DND-41 (cell line): ENCODE data around the gene CTU2.
A peak's percentile ranks its signal among the peaks of the same experiment; 100 is the strongest.

Source experiments
- ATAC-seq: fragments of 200-7000 bp; cut with Tn5 transposase; 3 replicates; pipeline ENCODE4 v1.9.1; 2021; ENCODE audit warnings: low read depth; ENCODE audit not compliant: insufficient read depth
- DNase-seq: peaks from one replicate; pipeline ENCODE4 v3.0.0-alpha.2; 2020
- H2AFZ ChIP-seq: 2 replicates; pipeline ENCODE4 v1.6.0; 2012; ENCODE audit warnings: low read depth, low read length
- H3K27ac ChIP-seq: 2 replicates; pipeline ENCODE4 v1.5.1; 2012; ENCODE audit warnings: low read length, inconsistent platforms
- H3K27me3 ChIP-seq: fragments of 200-600 bp; sonication (generic); 2 replicates; pipeline ENCODE4 v1.6.0; 2012; ENCODE audit warnings: low read length, mild to moderate bottlenecking, inconsistent platforms; ENCODE audit not compliant: insufficient read depth, poor library complexity
- H3K36me3 ChIP-seq: 2 replicates; pipeline ENCODE4 v1.5.1; 2012; ENCODE audit warnings: low read length, inconsistent platforms; ENCODE audit not compliant: insufficient read depth
- H3K4me1 ChIP-seq: 2 replicates; pipeline ENCODE4 v1.5.1; 2012; ENCODE audit warnings: mild to moderate bottlenecking, low read length; ENCODE audit not compliant: insufficient read depth
- H3K4me2 ChIP-seq: 2 replicates; pipeline ENCODE4 v1.6.0; 2012; ENCODE audit warnings: mild to moderate bottlenecking, moderate library complexity, low read length, inconsistent platforms; ENCODE audit not compliant: insufficient read depth
- H3K4me3 ChIP-seq, 2 experiments: fragments of 200-600 bp in 1 of 2; shearing (Covaris generic) in 1 of 2; 2 replicates each; pipeline ENCODE4 v1.5.1; 2012 to 2016; ENCODE audit warnings: inconsistent platforms in 2 of 2, low read length in 2 of 2, mild to moderate bottlenecking in 2 of 2, low read depth in 1 of 2, moderate library complexity in 1 of 2
- H3K79me2 ChIP-seq: 2 replicates; pipeline ENCODE4 v1.6.0; 2012; ENCODE audit warnings: low read length, inconsistent platforms; ENCODE audit not compliant: insufficient read depth
- H3K9ac ChIP-seq: 2 replicates; pipeline ENCODE4 v1.6.0; 2012; ENCODE audit warnings: low read depth, mild to moderate bottlenecking, inconsistent platforms, low read length, moderate library complexity
- H3K9me3 ChIP-seq: 2 replicates; pipeline ENCODE4 v1.5.1; 2012; ENCODE audit warnings: low read length, moderate library complexity, mild to moderate bottlenecking, inconsistent platforms; ENCODE audit not compliant: insufficient read depth, severe bottlenecking
- H4K20me1 ChIP-seq: 2 replicates; pipeline ENCODE4 v1.6.0; 2012; ENCODE audit warnings: low read length; ENCODE audit not compliant: insufficient read depth
- EZH2 ChIP-seq: IDR thresholded peaks from 3 replicates; pipeline ENCODE4 v1.6.1; 2012; ENCODE audit warnings: borderline replicate concordance, low read depth, mild to moderate bottlenecking, moderate library complexity, low read length, inconsistent platforms; ENCODE audit not compliant: severe bottlenecking
- TF ChIP-seq, protein P1 (sequence below): IDR thresholded peaks from 2 replicates; pipeline ENCODE4 v1.5.1; 2012; ENCODE audit warnings: borderline replicate concordance, low read length, moderate library complexity, mild to moderate bottlenecking; ENCODE audit not compliant: poor library complexity, severe bottlenecking; ENCODE audit errors: extremely low read depth

The CTU2 gene

DNA sequence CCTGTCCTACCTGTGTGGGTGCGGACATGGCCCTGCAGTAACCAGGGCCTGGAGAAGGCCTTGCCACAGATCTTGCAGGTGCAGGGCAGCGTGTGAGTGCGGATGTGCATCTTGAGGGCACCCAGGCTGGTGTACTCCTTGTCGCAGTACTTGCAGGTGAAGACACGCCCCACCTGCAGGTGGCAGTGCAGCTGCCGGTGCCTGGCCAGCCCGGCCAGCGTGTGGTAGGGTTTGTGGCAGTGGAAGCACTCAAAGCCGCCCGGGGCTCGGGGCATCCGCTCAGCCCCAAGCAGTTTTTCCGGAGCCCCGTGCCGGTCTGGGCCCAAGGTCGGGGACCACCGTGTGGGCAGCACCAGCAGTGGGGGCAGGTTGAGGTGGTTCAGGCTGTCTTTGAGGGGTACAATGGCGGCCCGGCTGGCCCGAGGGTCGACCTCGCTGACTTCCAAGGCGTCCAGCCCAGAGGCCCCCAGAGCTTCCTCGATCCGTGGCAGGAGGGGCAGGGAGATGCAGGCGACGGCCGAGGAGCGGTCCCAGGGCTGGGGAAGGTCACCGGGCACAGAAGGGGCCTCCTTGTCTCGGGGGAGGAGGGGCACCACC, 25.1 kb upstream of the CTU2 start:
- Histone ChIP-seq H3K4me3 (no peak overlapping the region), H3K4me2 (no peak overlapping the region), H3K36me3 (no peaks in the 10 kb centered on the region), H3K27me3 (peaks cover 11% of the 10 kb centered on the region), H3K79me2 (no peaks in the 10 kb centered on the region), H3K4me1 (peaks cover 8% of the 10 kb centered on the region), H3K27ac (no peak overlapping the region), H3K9me3 (no peaks in the 10 kb centered on the region), H3K9ac (no peak overlapping the region), H2AFZ (no peak overlapping the region), H4K20me1 (peaks cover 23% of the 10 kb centered on the region)
- ATAC-seq (no peak), DNase-seq (no peak)
- TF ChIP-seq EZH2: no peak
- TF ChIP-seq, protein P1, sequence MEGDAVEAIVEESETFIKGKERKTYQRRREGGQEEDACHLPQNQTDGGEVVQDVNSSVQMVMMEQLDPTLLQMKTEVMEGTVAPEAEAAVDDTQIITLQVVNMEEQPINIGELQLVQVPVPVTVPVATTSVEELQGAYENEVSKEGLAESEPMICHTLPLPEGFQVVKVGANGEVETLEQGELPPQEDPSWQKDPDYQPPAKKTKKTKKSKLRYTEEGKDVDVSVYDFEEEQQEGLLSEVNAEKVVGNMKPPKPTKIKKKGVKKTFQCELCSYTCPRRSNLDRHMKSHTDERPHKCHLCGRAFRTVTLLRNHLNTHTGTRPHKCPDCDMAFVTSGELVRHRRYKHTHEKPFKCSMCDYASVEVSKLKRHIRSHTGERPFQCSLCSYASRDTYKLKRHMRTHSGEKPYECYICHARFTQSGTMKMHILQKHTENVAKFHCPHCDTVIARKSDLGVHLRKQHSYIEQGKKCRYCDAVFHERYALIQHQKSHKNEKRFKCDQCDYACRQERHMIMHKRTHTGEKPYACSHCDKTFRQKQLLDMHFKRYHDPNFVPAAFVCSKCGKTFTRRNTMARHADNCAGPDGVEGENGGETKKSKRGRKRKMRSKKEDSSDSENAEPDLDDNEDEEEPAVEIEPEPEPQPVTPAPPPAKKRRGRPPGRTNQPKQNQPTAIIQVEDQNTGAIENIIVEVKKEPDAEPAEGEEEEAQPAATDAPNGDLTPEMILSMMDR: peak; percentile 47

DNA sequence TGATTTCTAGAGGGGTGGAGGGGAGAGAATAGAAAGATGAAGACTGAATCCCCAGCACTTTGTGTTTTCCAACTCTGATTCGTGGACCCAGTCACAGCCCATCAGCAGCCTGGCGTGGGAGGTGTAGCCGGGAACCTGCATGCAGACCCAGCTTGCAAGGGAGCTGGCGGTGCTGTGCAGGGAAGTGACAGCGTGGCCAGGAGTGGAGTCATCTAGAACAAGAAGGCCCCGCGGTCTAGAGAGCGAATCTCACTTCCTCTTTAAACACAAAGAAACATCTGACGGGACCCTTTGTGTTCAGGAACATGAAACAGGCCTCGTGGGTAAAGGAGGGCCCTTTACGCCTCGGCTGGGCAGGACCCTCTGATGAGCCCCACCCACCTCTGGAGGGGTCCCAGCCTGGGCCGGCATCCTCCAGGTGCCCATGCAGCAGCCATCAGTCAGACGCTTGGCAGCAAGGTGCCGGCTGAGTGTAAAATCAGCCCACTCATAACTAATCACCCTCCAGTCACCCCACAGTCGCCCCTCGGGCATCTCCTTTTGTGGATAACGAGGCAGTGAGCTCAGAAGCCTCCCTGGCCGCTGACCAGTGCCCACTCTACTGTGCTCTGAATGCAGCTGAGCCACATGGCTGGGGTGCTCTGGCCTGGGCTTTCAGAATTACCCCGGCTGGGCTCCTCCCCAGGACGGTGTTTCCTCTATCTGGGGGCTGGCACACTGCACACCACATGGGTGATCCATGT, 24.4 kb upstream of the CTU2 start:
- Histone ChIP-seq H3K9ac (no peak overlapping the region), H2AFZ (no peak overlapping the region), H3K4me2 (no peak overlapping the region), H3K27me3 (peaks cover 18% of the 10 kb centered on the region), H3K4me3 (no peak overlapping the region), H3K79me2 (no peaks in the 10 kb centered on the region), H3K9me3 (no peaks in the 10 kb centered on the region), H3K27ac (no peak overlapping the region), H4K20me1 (peaks cover 27% of the 10 kb centered on the region), H3K36me3 (no peaks in the 10 kb centered on the region), H3K4me1 (peaks cover 15% of the 10 kb centered on the region)
- no peak for ATAC-seq
- TF ChIP-seq, protein P1: no peak
- no peak for TF ChIP-seq EZH2
- DNase-seq: peak; percentile 31

DNA sequence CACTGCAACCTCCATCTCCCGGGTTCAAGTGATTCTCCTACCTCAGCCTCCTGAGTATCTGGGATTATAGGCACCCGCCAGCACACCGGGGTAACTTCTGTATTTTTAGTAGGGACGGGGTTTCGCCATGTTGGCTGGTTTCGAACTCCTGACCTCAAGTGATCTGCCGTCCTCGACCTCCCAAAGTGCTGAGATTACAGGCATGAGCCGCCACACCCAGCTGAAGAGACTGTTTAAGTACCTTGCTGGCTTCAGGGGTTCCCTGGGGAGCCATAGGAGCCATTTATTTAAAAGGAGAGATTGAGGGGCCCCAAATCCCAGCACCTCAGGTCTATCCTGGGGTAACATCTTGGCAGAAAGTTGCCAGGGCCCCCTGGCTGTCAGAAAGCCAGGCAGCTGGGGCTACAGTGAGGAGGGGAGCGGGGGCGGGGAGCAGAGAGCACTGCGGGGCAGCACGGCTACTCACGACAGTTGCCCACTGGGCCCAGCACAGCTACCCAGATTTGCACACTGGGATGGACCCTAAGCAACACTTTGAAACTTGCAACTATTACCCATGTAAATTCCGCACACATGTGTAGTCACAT, 21.6 kb upstream of the CTU2 start:
- peaks cover 24% of the 10 kb centered on the region for H4K20me1 ChIP-seq
- no peak overlapping the region for H3K27ac ChIP-seq
- no peaks in the 10 kb centered on the region for H3K9me3 ChIP-seq
- no peak overlapping the region for H3K4me2 ChIP-seq
- DNase-seq (no peak), ATAC-seq (no peak)
- no peak overlapping the region for H2AFZ ChIP-seq
- no peak for TF ChIP-seq EZH2
- TF ChIP-seq, protein P1: no peak
- H3K4me1 ChIP-seq: peaks cover 15% of the 10 kb centered on the region
- H3K9ac ChIP-seq: no peak overlapping the region
- H3K27me3 ChIP-seq: peaks cover 20% of the 10 kb centered on the region
- H3K79me2 ChIP-seq: no peaks in the 10 kb centered on the region
- H3K36me3 ChIP-seq: no peaks in the 10 kb centered on the region
- H3K4me3 ChIP-seq: no peak overlapping the region
